ENCODE data around the gene DDX5. TPM values are rescaled to one million over a fixed set of nuclear protein-coding genes. Genes with fewer than 3 reads are reported as not detected.
A peak's percentile ranks its signal among the peaks of the same experiment; 100 is the strongest.
"Not testable (repeated sequence)": the region's sequence is repeated elsewhere in the genome, so short reads cannot be mapped to it uniquely, and the experiment has no call there.

DDX5 gene
- polyA plus RNA-seq, 6 donors from 2014 or later = 1,301 to 1,824 (median 1,519) TPM

- H3K36me3 Mint-ChIP-seq = peaks cover 9 to 15% of the 10 kb centered on the region in 2 donors
- H3K4me1 Mint-ChIP-seq = peaks cover 0 to 14% (median 9%) of the 10 kb centered on the region in 3 donors
- no peaks in the 10 kb centered on the region for H3K27me3 Mint-ChIP-seq
- DNase-seq = no peak
- no peak for ATAC-seq (ENCODE audit: low read depth in 2 of 2)
- no peaks in the 10 kb centered on the region for H3K9me3 Mint-ChIP-seq
- H3K4me3 Mint-ChIP-seq = no peak overlapping the region
- H3K27ac Mint-ChIP-seq = peak overlapping the region in 1 of 6 donors; percentile 56
Observed at GRCh38 chr17:64470625-64471024, 35.5 kb downstream of the DDX5 start.

GRCh38 chr17:64466834-64467233, 39.3 kb downstream of the DDX5 start:
- H3K27ac Mint-ChIP-seq = peak overlapping the region in 2 of 6 donors; percentile 43 to 73
- not testable (repeated sequence) for H3K27me3 Mint-ChIP-seq

GRCh38 chr17:64466019-64466735, 39.9 kb downstream of the DDX5 start:
- Mint-ChIP-seq H3K4me3 (no peak overlapping the region), H3K27me3 (no peaks in the 10 kb centered on the region), H3K27ac (peak overlapping the region in 3 of 6 donors; percentile 42 to 68 (median 43)), H3K36me3 (peaks cover 13 to 17% of the 10 kb centered on the region in 2 donors), H3K9me3 (no peaks in the 10 kb centered on the region), H3K4me1 (peaks cover 4 to 9% (median 4%) of the 10 kb centered on the region in 3 donors)
- DNase-seq (no peak), ATAC-seq (ENCODE audit: low read depth in 2 of 2) (no peak)

More at GRCh38 chr17:64466834-64467233, 39.3 kb downstream of the DDX5 start:
- not testable (repeated sequence) for DNase-seq; H3K4me3 Mint-ChIP-seq; H3K9me3 Mint-ChIP-seq; H3K4me1 Mint-ChIP-seq; ATAC-seq (ENCODE audit: low read depth in 2 of 2)
- peaks cover 11 to 16% of the 10 kb centered on the region in 2 donors for H3K36me3 Mint-ChIP-seq

GRCh38 chr17:64461788-64462187, 44.3 kb downstream of the DDX5 start:
- H3K9me3 Mint-ChIP-seq = no peaks in the 10 kb centered on the region
- no peak overlapping the region for H3K4me3 Mint-ChIP-seq
- peak overlapping the region in 2 of 6 donors; percentile 7 to 50 for H3K27ac Mint-ChIP-seq
- peaks cover 5 to 13% of the 10 kb centered on the region in 2 donors for H3K36me3 Mint-ChIP-seq
- no peak for DNase-seq
- H3K27me3 Mint-ChIP-seq = no peaks in the 10 kb centered on the region
- ATAC-seq (ENCODE audit: low read depth in 2 of 2) = no peak
- H3K4me1 Mint-ChIP-seq = peaks cover 21 to 34% (median 28%) of the 10 kb centered on the region in 3 donors

GRCh38 chr17:64460955-64461354, 45.1 kb downstream of the DDX5 start:
- peaks cover 27 to 41% (median 29%) of the 10 kb centered on the region in 3 donors for H3K4me1 Mint-ChIP-seq
- DNase-seq = no peak
- peaks cover 10 to 13% of the 10 kb centered on the region in 2 donors for H3K36me3 Mint-ChIP-seq
- H3K27me3 Mint-ChIP-seq = no peaks in the 10 kb centered on the region
- peak overlapping the region in 2 of 6 donors; percentile 39 to 71 for H3K27ac Mint-ChIP-seq
- H3K9me3 Mint-ChIP-seq = peaks cover 0 to 4% (median 0%) of the 10 kb centered on the region in 7 donors
- no peak overlapping the region for H3K4me3 Mint-ChIP-seq
- ATAC-seq (ENCODE audit: low read depth in 2 of 2) = no peak

GRCh38 chr17:64459818-64460217, 46.3 kb downstream of the DDX5 start:
- Mint-ChIP-seq H3K4me1 (peaks cover 27 to 49% (median 33%) of the 10 kb centered on the region in 3 donors), H3K36me3 (peaks cover 13 to 14% of the 10 kb centered on the region in 2 donors)
- not testable (repeated sequence) for H3K27me3 Mint-ChIP-seq; DNase-seq; H3K9me3 Mint-ChIP-seq; H3K27ac Mint-ChIP-seq; ATAC-seq (ENCODE audit: low read depth in 2 of 2); H3K4me3 Mint-ChIP-seq

GRCh38 chr17:64459284-64459747, 46.8 kb downstream of the DDX5 start:
- Mint-ChIP-seq H3K27me3 (no peaks in the 10 kb centered on the region), H3K27ac (peak overlapping the region in 1 of 6 donors; percentile 43), H3K4me3 (no peak overlapping the region), H3K4me1 (peaks cover 27 to 54% (median 38%) of the 10 kb centered on the region in 3 donors), H3K36me3 (peaks cover 13 to 16% of the 10 kb centered on the region in 2 donors), H3K9me3 (peaks cover 0 to 4% (median 0%) of the 10 kb centered on the region in 7 donors)
- ATAC-seq (ENCODE audit: low read depth in 2 of 2) (no peak), DNase-seq (no peak)

- H3K9me3 Mint-ChIP-seq = peaks cover 0 to 4% (median 0%) of the 10 kb centered on the region in 7 donors
- DNase-seq (no peak), ATAC-seq (ENCODE audit: low read depth in 2 of 2) (no peak)
- H3K27ac Mint-ChIP-seq = peak overlapping the region in 3 of 6 donors; percentile 38 to 72 (median 43)
- peak overlapping the region in 2 of 8 donors; percentile 42 to 53 for H3K4me3 Mint-ChIP-seq
- H3K36me3 Mint-ChIP-seq = peaks cover 14 to 18% of the 10 kb centered on the region in 2 donors
- no peaks in the 10 kb centered on the region for H3K27me3 Mint-ChIP-seq
- H3K4me1 Mint-ChIP-seq = peaks cover 27 to 59% (median 39%) of the 10 kb centered on the region in 3 donors
Observed at GRCh38 chr17:64458756-64459155, 47.3 kb downstream of the DDX5 start.

- Mint-ChIP-seq H3K4me1 (peaks cover 33 to 74% (median 49%) of the 10 kb centered on the region in 3 donors), H3K36me3 (peaks cover 19 to 21% of the 10 kb centered on the region in 2 donors), H3K4me3 (peak overlapping the region in 6 of 8 donors; percentile 42 to 82 (median 65)), H3K27me3 (no peaks in the 10 kb centered on the region), H3K9me3 (peaks cover 0 to 4% (median 0%) of the 10 kb centered on the region in 7 donors), H3K27ac (peak overlapping the region in 5 of 6 donors; percentile 51 to 94 (median 72))
- DNase-seq (no peak), ATAC-seq (ENCODE audit: low read depth in 2 of 2) (no peak)
Observed at GRCh38 chr17:64457156-64457555, 48.9 kb downstream of the DDX5 start.

GRCh38 chr17:64455993-64456885, 49.9 kb downstream of the DDX5 start:
- peaks cover 13 to 19% of the 10 kb centered on the region in 2 donors for H3K36me3 Mint-ChIP-seq
- H3K27me3 Mint-ChIP-seq = no peaks in the 10 kb centered on the region
- peak overlapping the region; percentile 48 to 82 (median 76) for H3K4me3 Mint-ChIP-seq
- H3K9me3 Mint-ChIP-seq = peaks cover 0 to 4% (median 0%) of the 10 kb centered on the region in 7 donors
- peak; percentile 57 for DNase-seq
- peak; percentile 99 for ATAC-seq (ENCODE audit: low read depth in 2 of 2)
- peaks cover 29 to 82% (median 59%) of the 10 kb centered on the region in 3 donors for H3K4me1 Mint-ChIP-seq
- H3K27ac Mint-ChIP-seq = peak overlapping the region; percentile 51 to 93 (median 86)

- Mint-ChIP-seq H3K4me3 (peak overlapping the region; percentile 38 to 93 (median 86)), H3K4me1 (peaks cover 21 to 60% (median 47%) of the 10 kb centered on the region in 3 donors), H3K9me3 (no peaks in the 10 kb centered on the region), H3K27ac (peak overlapping the region; percentile 81 to 98 (median 96)), H3K36me3 (peaks cover 8 to 9% of the 10 kb centered on the region in 2 donors), H3K27me3 (no peaks in the 10 kb centered on the region)
- DNase-seq (no peak), ATAC-seq (ENCODE audit: low read depth in 2 of 2) (no peak)
Observed at GRCh38 chr17:64449545-64449944, 56.5 kb downstream of the DDX5 start.

- Mint-ChIP-seq H3K27me3 (no peaks in the 10 kb centered on the region), H3K36me3 (peaks cover 6 to 8% of the 10 kb centered on the region in 2 donors), H3K27ac (peak within 1 kb of the TSS; percentile 81 to 98 (median 96)), H3K4me3 (peak within 1 kb of the TSS; percentile 48 to 93 (median 86)), H3K9me3 (no peaks in the 10 kb centered on the region), H3K4me1 (peaks cover 21 to 56% (median 45%) of the 10 kb centered on the region in 3 donors)
- peak; percentile 99 for ATAC-seq (ENCODE audit: low read depth in 2 of 2)
- peak; percentile 63 for DNase-seq
Observed at GRCh38 chr17:64448665-64449512, 57.2 kb downstream of the DDX5 start, which contains the start of gene MILR1. MILR1 (plus strand) TSS chr17:64449115; CDS start chr17:64449169, 54 bp downstream.
